Heart left ventricle (tissue), 13 donors: Measurements from ENCODE around the gene HLA-B.

ENCODE experiments used
- CTCF ChIP-seq, 12 donors: fragments of 200-600 bp; sonication (generic) in 4 of 12; IDR thresholded peaks; one replicate each; pipeline versions ENCODE4 v1.5.0 to v1.8.0; 2018 to 2022; ENCODE audit warnings: antibody characterized with exemption in 12 of 12, mild to moderate bottlenecking in 5 of 12
- POLR2A ChIP-seq, 2 donors: fragments of 450-650 bp; IDR thresholded peaks; one replicate each; pipeline ENCODE4 v1.6.1; 2017; ENCODE audit warnings: antibody characterized with exemption in 2 of 2, mild to moderate bottlenecking in 2 of 2, moderate library complexity in 2 of 2
- donor health status: ischemic (EF 13 %, LVEDD 7.1; RV severe dilation, severe dysfunction).
- donor health status: DM: no; HTN: yes; CAD: no.
- donor health status: DM: no; HTN: no; CAD: no.
- donor health status: ischemic (EF 25% LVEDD 6.9; RV normal size, moderate dysfunction).
- donor health status: ischemic (EF 25% LVEDD 5.7; RV mildly dilated, moderate dysfunction).
- donor health status: ischemic (EF 35%, LVEDD 5.7; RV mildly dilated, moderate dysfunction).
- donor health status: nonischemic (EF 11% LVEDD 7.7; RV severe dilation, severe dysfunction).
- donor health status: DM: yes; HTN: yes; CAD: no.
- donor health status: PGD.
- donor health status: ischemic (EF 29% LVEDD 5.4; RV normal size, mild dysfunction).
- donor health status: nonischemic (EF 23%, LVEDD 6.1; RV moderate dilation, normal function).

GRCh38 chr6:31385041-31385440 is 28.1 kb upstream of the HLA-B start:
- TF ChIP-seq CTCF (IDR thresholded peaks at IDR 0.05) = no peak
- TF ChIP-seq POLR2A (IDR thresholded peaks at IDR 0.05) = no peak
